Right lobe of liver (tissue), 4 donors: ENCODE measurements around the gene MTMR12.

Experiments used
- POLR2A ChIP-seq: fragments of 450-650 bp; IDR thresholded peaks from one replicate; pipeline ENCODE4 v1.6.1; 2017; ENCODE audit warnings: antibody characterized with exemption, mild to moderate bottlenecking
- TF ChIP-seq, protein P1 (sequence below), 4 donors: fragments of 200-600 bp in 3 of 4; fragments of 450-650 bp in 1 of 4; IDR thresholded peaks; one replicate each; pipeline versions ENCODE4 v1.5.1 to v1.8.0; 2016 to 2022; ENCODE audit warnings: antibody characterized with exemption in 4 of 4, mild to moderate bottlenecking in 2 of 4
- donor health status: DM: no; HTN: no; CAD: no.
- donor health status: DM: no; HTN: no; CAD: no.
- donor health status: DM: no; HTN: yes; CAD: no.

DNA sequence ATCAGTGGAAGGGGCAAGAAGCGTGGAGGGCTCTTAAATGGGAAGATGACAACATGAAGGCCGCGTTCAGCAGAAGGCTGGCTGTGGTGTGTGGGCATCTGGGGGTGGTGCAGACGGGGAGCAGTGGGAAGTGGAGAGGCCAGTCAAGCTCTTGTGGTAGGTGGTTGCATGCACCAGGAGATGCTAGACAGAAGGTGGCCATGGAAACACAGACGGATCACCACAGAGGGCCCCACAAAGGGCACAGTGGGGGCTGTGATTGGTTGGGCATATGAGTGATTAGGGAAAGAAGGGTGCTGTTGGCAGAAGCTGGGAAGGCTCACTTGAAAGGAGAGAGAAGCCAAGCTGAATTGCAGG lies 14.7 kb downstream of the MTMR12 start:
- TF ChIP-seq, protein P1, sequence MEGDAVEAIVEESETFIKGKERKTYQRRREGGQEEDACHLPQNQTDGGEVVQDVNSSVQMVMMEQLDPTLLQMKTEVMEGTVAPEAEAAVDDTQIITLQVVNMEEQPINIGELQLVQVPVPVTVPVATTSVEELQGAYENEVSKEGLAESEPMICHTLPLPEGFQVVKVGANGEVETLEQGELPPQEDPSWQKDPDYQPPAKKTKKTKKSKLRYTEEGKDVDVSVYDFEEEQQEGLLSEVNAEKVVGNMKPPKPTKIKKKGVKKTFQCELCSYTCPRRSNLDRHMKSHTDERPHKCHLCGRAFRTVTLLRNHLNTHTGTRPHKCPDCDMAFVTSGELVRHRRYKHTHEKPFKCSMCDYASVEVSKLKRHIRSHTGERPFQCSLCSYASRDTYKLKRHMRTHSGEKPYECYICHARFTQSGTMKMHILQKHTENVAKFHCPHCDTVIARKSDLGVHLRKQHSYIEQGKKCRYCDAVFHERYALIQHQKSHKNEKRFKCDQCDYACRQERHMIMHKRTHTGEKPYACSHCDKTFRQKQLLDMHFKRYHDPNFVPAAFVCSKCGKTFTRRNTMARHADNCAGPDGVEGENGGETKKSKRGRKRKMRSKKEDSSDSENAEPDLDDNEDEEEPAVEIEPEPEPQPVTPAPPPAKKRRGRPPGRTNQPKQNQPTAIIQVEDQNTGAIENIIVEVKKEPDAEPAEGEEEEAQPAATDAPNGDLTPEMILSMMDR (IDR thresholded peaks at IDR 0.05): no peak
- no peak for TF ChIP-seq POLR2A
